ENCODE results near the gene PCDHB4. TPM values are rescaled to one million over a fixed set of nuclear protein-coding genes. Genes with fewer than 3 reads are reported as not detected.

PCDHB4 gene
- total RNA-seq (2022; extraction: Qiagen RNA extraction) = 0.06 to 0.12 TPM (median 0.07 TPM) in 4 of 5 replicates, not detected in the other

DNA sequence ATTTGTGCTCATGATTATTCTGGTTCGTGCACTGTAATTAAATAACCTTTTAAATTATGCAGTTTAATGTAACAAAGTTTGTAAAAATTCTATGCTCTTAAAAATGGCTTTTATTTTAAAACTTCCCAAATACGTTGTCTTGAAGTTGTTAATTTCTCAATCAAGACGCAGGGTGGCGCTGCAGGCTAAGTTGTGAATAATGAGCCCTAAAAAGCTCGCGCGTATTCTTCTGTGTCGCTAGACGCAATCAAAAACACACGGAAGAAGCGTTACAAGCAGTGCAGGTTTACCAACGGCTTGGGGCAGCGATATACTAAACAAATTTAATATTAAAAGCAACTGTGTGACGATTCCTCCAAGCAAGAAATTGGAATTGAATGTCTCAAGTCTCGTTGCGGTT lies at the start of gene PCDHB4:
PCDHB4 (plus strand) TSS at position 256 of the 400 bp plus-strand sequence. CDS start 181 bp downstream, outside the sequence.

GRCh38 chr5:141094481-141095262 lies 26.9 kb upstream of the PCDHB4 start, which contains the start of gene PCDHB2:
Gene PCDHB2 (plus strand): TSS chr5:141094615. CDS start chr5:141094791, 176 bp downstream.

DNA sequence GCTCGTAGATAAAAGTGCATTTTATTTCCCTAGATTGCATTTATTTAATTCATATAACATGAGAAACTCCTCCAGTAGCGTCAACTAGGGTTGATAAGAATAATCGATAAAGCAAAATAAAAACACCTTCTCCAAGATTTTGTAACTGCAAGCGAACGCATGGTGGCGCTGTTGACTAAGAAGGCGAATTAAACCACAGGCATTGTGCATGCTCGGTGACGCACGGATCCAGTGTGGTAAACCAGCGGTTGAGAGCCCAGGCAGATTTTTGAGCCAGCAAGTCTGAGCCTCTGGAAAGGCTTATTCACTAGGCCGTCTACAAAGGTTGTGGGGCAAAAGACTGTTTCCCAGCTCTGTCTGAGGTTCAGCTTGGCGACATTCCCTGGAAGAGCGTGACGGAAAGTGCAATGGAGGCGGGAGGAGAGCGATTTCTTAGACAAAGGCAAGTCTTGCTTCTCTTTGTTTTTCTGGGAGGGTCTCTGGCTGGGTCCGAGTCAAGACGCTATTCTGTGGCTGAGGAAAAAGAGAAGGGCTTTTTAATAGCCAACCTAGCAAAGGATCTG lies 21.3 kb upstream of the PCDHB4 start, which contains the start of gene PCDHB3:
PCDHB3 (plus strand) TSS at position 231 of the 563 bp plus-strand sequence; CDS start at position 408, 177 bp downstream.

DNA sequence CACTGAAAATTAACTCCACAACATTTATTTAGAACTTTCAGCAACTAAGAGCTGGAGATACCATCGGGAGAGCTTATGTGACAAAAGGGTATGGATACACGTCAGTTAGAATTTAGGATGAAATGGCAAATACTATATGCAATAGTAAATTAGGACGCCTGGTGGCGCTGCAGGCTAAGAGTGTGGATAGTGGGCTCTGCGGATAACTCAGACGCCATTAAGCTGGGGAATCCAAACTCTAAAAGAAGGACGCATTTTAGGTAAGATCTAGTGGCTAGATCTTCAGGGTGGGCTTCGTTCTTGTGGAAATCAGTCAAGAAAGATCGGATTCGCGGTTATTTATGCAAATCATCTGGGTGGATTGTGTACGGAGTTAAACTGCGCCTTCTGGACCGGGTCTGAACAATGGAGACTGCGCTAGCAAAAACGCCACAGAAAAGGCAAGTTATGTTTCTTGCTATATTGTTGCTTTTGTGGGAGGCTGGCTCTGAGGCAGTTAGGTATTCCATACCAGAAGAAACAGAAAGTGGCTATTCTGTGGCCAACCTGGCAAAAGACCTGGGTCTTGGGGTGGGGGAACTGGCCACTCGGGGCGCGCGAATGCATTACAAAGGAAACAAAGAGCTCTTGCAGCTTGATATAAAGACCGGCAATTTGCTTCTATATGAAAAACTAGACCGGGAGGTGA lies 13.6 kb downstream of the PCDHB4 start, which contains the start of gene PCDHB5:
PCDHB5 (plus strand) TSS at position 177 of the 688 bp plus-strand sequence; CDS start at position 406, 229 bp downstream.

DNA sequence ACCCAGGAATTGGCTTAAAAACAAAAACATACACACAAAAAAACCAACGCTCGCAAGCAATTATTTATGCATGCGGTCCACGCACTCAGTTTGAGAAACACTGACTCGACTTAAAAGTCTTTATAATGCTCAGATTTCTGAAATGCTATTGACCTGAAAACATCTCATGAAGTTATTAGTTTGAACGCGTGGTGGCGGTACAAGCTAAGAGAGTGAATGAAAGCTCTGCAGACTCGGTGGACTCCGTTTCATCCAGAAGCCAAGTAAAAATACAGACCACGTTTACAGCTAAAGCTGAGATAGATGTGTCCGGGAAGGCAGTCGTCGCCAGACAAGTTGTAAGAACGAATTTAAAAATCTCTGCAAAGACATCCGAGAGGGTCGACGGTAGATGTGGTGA lies 28.2 kb downstream of the PCDHB4 start, which contains the start of gene PCDHB6:
PCDHB6 (plus strand) TSS at position 246 of the 400 bp plus-strand sequence. CDS start 201 bp downstream, outside the sequence.

GRCh38 chr5:141172381-141173204 lies 51.0 kb downstream of the PCDHB4 start, which contains the start of gene PCDHB7:
Gene PCDHB7 (plus strand): TSS chr5:141172644. CDS start chr5:141172836, 192 bp downstream.

Other genes with a start within 250 kb of the PCDHB4 start
- gene PCDHA12, start 246.5 kb upstream of the PCDHB4 start, total RNA-seq (2022; extraction: Qiagen RNA extraction) = 2.6 to 3.4 TPM (median 3.0 TPM) in 5 replicates
- 0.05 to 0.20 TPM (median 0.06 TPM) in 3 of 5 replicates, not detected in the others for gene PCDHA13, start 239.7 kb upstream of the PCDHB4 start, total RNA-seq (2022; extraction: Qiagen RNA extraction)
- gene PCDHAC1, start 195.5 kb upstream of the PCDHB4 start, total RNA-seq (2022; extraction: Qiagen RNA extraction) = 1.3 to 1.9 TPM (median 1.7 TPM) in 5 replicates
- 2.9 to 3.6 TPM (median 3.2 TPM) in 5 replicates for gene PCDHAC2, start 155.3 kb upstream of the PCDHB4 start, total RNA-seq (2022; extraction: Qiagen RNA extraction)
- gene PCDHB1, start 70.4 kb upstream of the PCDHB4 start, total RNA-seq (2022; extraction: Qiagen RNA extraction) = not detected in 5 replicates
- 3.1 to 6.7 TPM (median 3.8 TPM) in 5 replicates for gene PCDHB2, start 27.2 kb upstream of the PCDHB4 start, total RNA-seq (2022; extraction: Qiagen RNA extraction)
- gene PCDHB3, start 21.3 kb upstream of the PCDHB4 start, total RNA-seq (2022; extraction: Qiagen RNA extraction) = 0.06 to 1.8 TPM (median 0.06 TPM) in 3 of 5 replicates, not detected in the others
- 1.2 to 1.8 TPM (median 1.6 TPM) in 5 replicates for gene PCDHB5, start 13.4 kb downstream of the PCDHB4 start, total RNA-seq (2022; extraction: Qiagen RNA extraction)
- gene PCDHB6, start 28.2 kb downstream of the PCDHB4 start, total RNA-seq (2022; extraction: Qiagen RNA extraction) = 0.91 to 1.2 TPM (median 1.1 TPM) in 5 replicates
- gene PCDHB7, start 50.8 kb downstream of the PCDHB4 start, total RNA-seq (2022; extraction: Qiagen RNA extraction) = 0.03 TPM in 1 of 5 replicates, not detected in the others
- gene PCDHB8, start 56.0 kb downstream of the PCDHB4 start, total RNA-seq (2022; extraction: Qiagen RNA extraction) = 0.29 to 0.41 TPM (median 0.32 TPM) in 5 replicates
- 0.06 to 0.10 TPM (median 0.06 TPM) in 5 replicates for gene PCDHB16, start 60.6 kb downstream of the PCDHB4 start, total RNA-seq (2022; extraction: Qiagen RNA extraction)
- 0.02 to 0.09 TPM (median 0.06 TPM) in 4 of 5 replicates, not detected in the other for gene PCDHB9, start 65.3 kb downstream of the PCDHB4 start, total RNA-seq (2022; extraction: Qiagen RNA extraction)
- gene PCDHB10, start 70.5 kb downstream of the PCDHB4 start, total RNA-seq (2022; extraction: Qiagen RNA extraction) = 0.02 to 0.03 TPM in 2 of 5 replicates, not detected in the others
- 0.05 to 0.11 TPM (median 0.07 TPM) in 5 replicates for gene PCDHB11, start 77.8 kb downstream of the PCDHB4 start, total RNA-seq (2022; extraction: Qiagen RNA extraction)
- 0.03 to 0.04 TPM in 2 of 5 replicates, not detected in the others for gene PCDHB12, start 86.9 kb downstream of the PCDHB4 start, total RNA-seq (2022; extraction: Qiagen RNA extraction)
- 0.03 to 0.10 TPM (median 0.05 TPM) in 5 replicates for gene PCDHB13, start 92.1 kb downstream of the PCDHB4 start, total RNA-seq (2022; extraction: Qiagen RNA extraction)
- 0.05 to 0.16 TPM (median 0.07 TPM) in 5 replicates for gene PCDHB14, start 101.5 kb downstream of the PCDHB4 start, total RNA-seq (2022; extraction: Qiagen RNA extraction)
- gene PCDHB15, start 123.6 kb downstream of the PCDHB4 start, total RNA-seq (2022; extraction: Qiagen RNA extraction) = 0.02 to 0.07 TPM (median 0.06 TPM) in 3 of 5 replicates, not detected in the others
- 0.05 TPM in 1 of 5 replicates, not detected in the others for gene SLC25A2, start 182.2 kb downstream of the PCDHB4 start, total RNA-seq (2022; extraction: Qiagen RNA extraction)
- gene TAF7, start 199.0 kb downstream of the PCDHB4 start, total RNA-seq (2022; extraction: Qiagen RNA extraction) = 61.5 to 85.8 TPM (median 70.6 TPM) in 5 replicates
- gene PCDHGA1, start 208.7 kb downstream of the PCDHB4 start, total RNA-seq (2022; extraction: Qiagen RNA extraction) = 0.30 to 0.39 TPM (median 0.37 TPM) in 5 replicates
- gene PCDHGA2, start 216.9 kb downstream of the PCDHB4 start, total RNA-seq (2022; extraction: Qiagen RNA extraction) = 0.55 to 0.78 TPM (median 0.63 TPM) in 5 replicates
- 0.04 to 0.07 TPM in 2 of 5 replicates, not detected in the others for gene PCDHGA3, start 222.0 kb downstream of the PCDHB4 start, total RNA-seq (2022; extraction: Qiagen RNA extraction)
- gene PCDHGB1, start 228.3 kb downstream of the PCDHB4 start, total RNA-seq (2022; extraction: Qiagen RNA extraction) = 1.3 to 2.0 TPM (median 1.8 TPM) in 5 replicates
- 0.07 to 0.17 TPM (median 0.16 TPM) in 5 replicates for gene PCDHGA4, start 233.2 kb downstream of the PCDHB4 start, total RNA-seq (2022; extraction: Qiagen RNA extraction)
- 0.06 to 0.12 TPM (median 0.08 TPM) in 5 replicates for gene PCDHGB2, start 238.2 kb downstream of the PCDHB4 start, total RNA-seq (2022; extraction: Qiagen RNA extraction)
- gene PCDHGA5, start 242.3 kb downstream of the PCDHB4 start, total RNA-seq (2022; extraction: Qiagen RNA extraction) = 0.07 to 0.24 TPM (median 0.15 TPM) in 5 replicates
- 0.17 to 0.33 TPM (median 0.24 TPM) in 5 replicates for gene PCDHGB3, start 248.4 kb downstream of the PCDHB4 start, total RNA-seq (2022; extraction: Qiagen RNA extraction)